HL-60/S4 treated with retinoic acid at 250 ng/mL for 4 days and 3 days (cell line): Measurements from ENCODE around the gene GNG10.
"Not testable (repeated sequence)": the region's sequence is repeated elsewhere in the genome, so short reads cannot be mapped to it uniquely, and the experiment has no call there.

Experiments used
- in situ Hi-C: fragments of 300-500 bp; cut with MboI; formaldehyde crosslinking; loops from 2 replicates; pipeline ENCODE4 v1.7.0; 2022; ENCODE audit warnings: low sequenced_read_pairs

Gene GNG10

GRCh38 chr9:111648066-111648465 is 13.3 kb upstream of the GNG10 start:
- in situ Hi-C loops, result no loop called here

GRCh38 chr9:111649016-111649415 is 12.4 kb upstream of the GNG10 start:
- in situ Hi-C loops, result no loop called here

GRCh38 chr9:111657051-111657450 is 4.4 kb upstream of the GNG10 start:
- in situ Hi-C loops, result no loop called here

GRCh38 chr9:111658943-111659342 is 2.5 kb upstream of the GNG10 start:
- in situ Hi-C loops, result no loop called here

- in situ Hi-C loops, result no loop called here
These were observed 1.7 kb upstream of the GNG10 start for GRCh38 chr9:111659691-111660090.

- in situ Hi-C loops, result no loop called here
These were observed 557 bp downstream of the GNG10 start for GRCh38 chr9:111661802-111662521.

- in situ Hi-C loops, result no loop called here
These were observed 1.3 kb downstream of the GNG10 start for GRCh38 chr9:111662576-111663300.

GRCh38 chr9:111663301-111663823 is 2.0 kb downstream of the GNG10 start:
- in situ Hi-C loops, result no loop called here

GRCh38 chr9:111668026-111668573 is 6.7 kb downstream of the GNG10 start:
- in situ Hi-C loops, result no loop called here

- in situ Hi-C loops, result not testable (repeated sequence)
These were observed 7.2 kb downstream of the GNG10 start for GRCh38 chr9:111668601-111669000.

- in situ Hi-C loops, result no loop called here
These were observed 12.9 kb downstream of the GNG10 start for GRCh38 chr9:111674319-111674718.

- in situ Hi-C loops, result no loop called here
These were observed 14.7 kb downstream of the GNG10 start for GRCh38 chr9:111676116-111676515.

- in situ Hi-C loops, result no loop called here
These were observed 16.9 kb downstream of the GNG10 start for GRCh38 chr9:111678293-111678692.

GRCh38 chr9:111679199-111679598 is 17.8 kb downstream of the GNG10 start:
- in situ Hi-C loops, result no loop called here

- in situ Hi-C loops, result no loop called here
These were observed 22.0 kb downstream of the GNG10 start for GRCh38 chr9:111683392-111683791.

GRCh38 chr9:111691672-111692329 is 30.4 kb downstream of the GNG10 start:
- in situ Hi-C loops, result no loop called here

- in situ Hi-C loops, result no loop called here
These were observed 35.4 kb downstream of the GNG10 start for GRCh38 chr9:111696796-111697195.

GRCh38 chr9:111700776-111701175 is 39.4 kb downstream of the GNG10 start:
- in situ Hi-C loops, result no loop called here

- in situ Hi-C loops, result no loop called here
These were observed 43.1 kb downstream of the GNG10 start for GRCh38 chr9:111704503-111704902.

- in situ Hi-C loops, result no loop called here
These were observed 50.1 kb downstream of the GNG10 start for GRCh38 chr9:111711548-111711947.

- in situ Hi-C loops, result no loop called here
These were observed 51.0 kb downstream of the GNG10 start for GRCh38 chr9:111712369-111712768.
